Muscle of leg (tissue), 16 donors: ENCODE measurements around the gene EFNB2. TPM values are rescaled to one million over a fixed set of nuclear protein-coding genes. Genes with fewer than 3 reads are reported as not detected.
A peak's percentile ranks its signal among the peaks of the same experiment; 100 is the strongest.

Source experiments
- DNase-seq: peaks from one replicate; pipeline ENCODE4 v3.0.0; 2013
- H3K27ac ChIP-seq: one replicate; pipeline ENCODE4 v1.5.1; 2013; ENCODE audit warnings: mild to moderate bottlenecking, low read length, control low read depth
- H3K27me3 ChIP-seq: one replicate; pipeline ENCODE4 v1.6.1; 2013; ENCODE audit warnings: low read length; ENCODE audit not compliant: control insufficient read depth, insufficient read depth
- H3K36me3 ChIP-seq: one replicate; pipeline ENCODE4 v1.6.1; 2013; ENCODE audit warnings: low read length; ENCODE audit not compliant: control insufficient read depth, insufficient read depth
- H3K4me1 ChIP-seq: one replicate; pipeline ENCODE4 v1.6.1; 2013; ENCODE audit warnings: low read length; ENCODE audit not compliant: control insufficient read depth, insufficient read depth
- H3K4me3 ChIP-seq: one replicate; pipeline ENCODE4 v1.5.1; 2013; ENCODE audit warnings: low read length, control low read depth
- H3K9me3 ChIP-seq: replicated peaks from 2 replicates; pipeline ENCODE4 v1.6.1; 2013; ENCODE audit warnings: low read depth, low read length; ENCODE audit not compliant: control insufficient read depth
- WGBS: methylation state at CpG from one replicate; pipeline ENCODE4 v1.1.5; 2013; ENCODE audit warnings: missing lambda C conversion rate; ENCODE audit not compliant: insufficient coverage; 5-methylcytosine and 5-hydroxymethylcytosine counted together
- long read RNA-seq, 11 donors: transcript quantifications; one replicate each; lab custom pipeline, GENCODE V29; 2026
- polyA plus RNA-seq, 8 donors: library from polyadenylated mRNA; unstranded; fragments of 120-200 nt; gene quantifications; one replicate each; pipeline versions ENCODE4 v1.2.1 to v1.2.3, GENCODE V29; 2013; ENCODE audit warnings: inconsistent platforms in 1 of 8, low replicate concordance in 1 of 8; ENCODE audit not compliant: insufficient read length in 8 of 8, insufficient read depth in 1 of 8
- total RNA-seq: library from RNA; stranded (reverse); fragments of 120-200 nt; gene quantifications from one replicate; pipeline ENCODE4 v1.2.4, GENCODE V29; 2013

Gene EFNB2, protein sequence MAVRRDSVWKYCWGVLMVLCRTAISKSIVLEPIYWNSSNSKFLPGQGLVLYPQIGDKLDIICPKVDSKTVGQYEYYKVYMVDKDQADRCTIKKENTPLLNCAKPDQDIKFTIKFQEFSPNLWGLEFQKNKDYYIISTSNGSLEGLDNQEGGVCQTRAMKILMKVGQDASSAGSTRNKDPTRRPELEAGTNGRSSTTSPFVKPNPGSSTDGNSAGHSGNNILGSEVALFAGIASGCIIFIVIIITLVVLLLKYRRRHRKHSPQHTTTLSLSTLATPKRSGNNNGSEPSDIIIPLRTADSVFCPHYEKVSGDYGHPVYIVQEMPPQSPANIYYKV
- total RNA-seq = 13.9 TPM
- 10 to 100 TPM; 18.2 to 40.1 (median 24.7) TPM for polyA plus RNA-seq
- long read RNA-seq, donor 1, full-length matches to known transcripts = 6 of 6 reads
- long read RNA-seq, donor 1, partial matches to known transcripts = 0 of 6 reads
- long read RNA-seq, donor 1, other reads (novel, unspliced or antisense) = 0 of 6 reads
- long read RNA-seq, donor 2 = 0 reads
- long read RNA-seq, donor 3, full-length matches to known transcripts = 13 of 13 reads
- long read RNA-seq, donor 3, partial matches to known transcripts = 0 of 13 reads
- long read RNA-seq, donor 3, other reads (novel, unspliced or antisense) = 0 of 13 reads
- long read RNA-seq, donor 4, full-length matches to known transcripts = 10 of 10 reads
- long read RNA-seq, donor 4, partial matches to known transcripts = 0 of 10 reads
- long read RNA-seq, donor 4, other reads (novel, unspliced or antisense) = 0 of 10 reads
- long read RNA-seq, donor 5, full-length matches to known transcripts = 26 of 26 reads
- long read RNA-seq, donor 5, partial matches to known transcripts = 0 of 26 reads
- long read RNA-seq, donor 5, other reads (novel, unspliced or antisense) = 0 of 26 reads
- long read RNA-seq, donor 6, full-length matches to known transcripts = 9 of 9 reads
- long read RNA-seq, donor 6, partial matches to known transcripts = 0 of 9 reads
- long read RNA-seq, donor 6, other reads (novel, unspliced or antisense) = 0 of 9 reads
- long read RNA-seq, donor 7, full-length matches to known transcripts = 5 of 5 reads
- long read RNA-seq, donor 7, partial matches to known transcripts = 0 of 5 reads
- long read RNA-seq, donor 7, other reads (novel, unspliced or antisense) = 0 of 5 reads
- long read RNA-seq, donor 8, full-length matches to known transcripts = 2 of 2 reads
- long read RNA-seq, donor 8, partial matches to known transcripts = 0 of 2 reads
- long read RNA-seq, donor 8, other reads (novel, unspliced or antisense) = 0 of 2 reads
- long read RNA-seq, donor 9, full-length matches to known transcripts = 14 of 14 reads
- long read RNA-seq, donor 9, partial matches to known transcripts = 0 of 14 reads
- long read RNA-seq, donor 9, other reads (novel, unspliced or antisense) = 0 of 14 reads
- long read RNA-seq, donor 10, full-length matches to known transcripts = 8 of 13 reads
- long read RNA-seq, donor 10, partial matches to known transcripts = 5 of 13 reads
- long read RNA-seq, donor 10, other reads (novel, unspliced or antisense) = 0 of 13 reads
- long read RNA-seq, donor 11, full-length matches to known transcripts = 7 of 7 reads
- long read RNA-seq, donor 11, partial matches to known transcripts = 0 of 7 reads
- long read RNA-seq, donor 11, other reads (novel, unspliced or antisense) = 0 of 7 reads

DNA sequence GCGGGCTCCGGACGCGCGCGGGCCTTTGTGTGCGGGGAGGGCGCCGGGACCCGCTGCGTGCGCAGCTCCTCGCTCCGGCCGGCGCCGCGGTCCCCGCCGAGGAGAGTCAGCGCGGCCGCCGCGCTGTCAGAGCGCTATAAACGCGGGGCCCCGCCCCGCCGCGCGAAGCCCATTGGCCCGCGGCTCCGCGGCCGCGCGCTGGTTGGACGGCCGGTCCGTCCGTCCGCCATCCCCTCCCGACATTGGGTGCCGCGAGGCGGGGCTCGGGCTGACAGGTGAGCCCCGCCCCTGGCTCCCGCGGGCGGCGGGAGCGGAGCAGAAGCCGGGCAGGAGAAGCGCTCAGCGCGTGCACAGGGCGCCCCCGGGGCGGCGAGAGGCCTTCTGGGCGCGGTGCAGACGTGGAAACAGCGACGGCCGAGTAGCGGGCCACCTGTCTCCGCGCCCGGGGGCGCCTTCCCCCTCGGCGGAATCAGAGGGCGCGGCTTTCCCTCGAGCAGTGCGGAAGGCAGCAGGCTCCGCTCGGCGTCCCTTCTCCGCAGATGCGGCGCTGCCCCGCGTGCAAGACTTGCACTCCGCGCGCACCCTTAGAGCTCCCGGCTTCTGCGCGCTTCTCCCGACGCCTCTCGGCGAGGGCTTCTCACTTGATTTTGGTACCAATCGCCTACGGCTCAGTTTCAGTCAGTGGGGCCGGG is at the start of gene EFNB2:
Gene EFNB2 (minus strand): TSS at position 111 of the 692 bp plus-strand sequence. CDS start 698 bp downstream, outside the sequence.
- H3K36me3 ChIP-seq = no peaks in the 10 kb centered on the region
- WGBS = under 1% methylated on average over 102 of the region's 102 CpGs
- H3K4me3 ChIP-seq = peak within 1 kb of the TSS; percentile 69
- peak; percentile 96 for DNase-seq
- H3K27ac ChIP-seq = peak within 1 kb of the TSS; percentile 80
- H3K9me3 ChIP-seq = no peaks in the 10 kb centered on the region
- H3K27me3 ChIP-seq = no peaks in the 10 kb centered on the region
- H3K4me1 ChIP-seq = peaks cover 16% of the 10 kb centered on the region

DNA sequence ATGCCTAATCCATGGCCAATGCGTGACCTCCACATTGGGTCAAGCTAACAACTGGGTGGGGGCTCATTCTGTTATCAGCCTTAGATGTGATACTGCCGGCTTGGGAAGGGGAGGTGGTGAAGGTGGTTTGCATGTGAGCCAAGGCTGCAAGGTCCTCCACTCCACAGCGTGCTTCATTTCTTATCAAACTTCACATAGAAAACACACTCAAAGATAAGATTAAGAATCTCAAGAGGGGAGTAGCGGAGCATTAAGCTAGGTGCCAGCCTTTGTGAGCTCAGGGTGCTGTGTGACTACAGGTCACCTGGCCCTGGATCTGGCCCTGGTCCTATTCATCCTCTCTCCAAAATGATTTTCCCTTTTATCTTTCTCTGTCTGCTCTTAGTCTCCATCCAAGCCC is 45.8 kb upstream of the EFNB2 start:
- Histone ChIP-seq H3K4me3 (no peak overlapping the region), H3K4me1 (no peaks in the 10 kb centered on the region), H3K27ac (no peak overlapping the region), H3K9me3 (peaks cover 8% of the 10 kb centered on the region), H3K27me3 (no peaks in the 10 kb centered on the region), H3K36me3 (no peaks in the 10 kb centered on the region)
- no CpG with 5 or more reads among the region's 4 CpGs for WGBS
- DNase-seq = no peak

DNA sequence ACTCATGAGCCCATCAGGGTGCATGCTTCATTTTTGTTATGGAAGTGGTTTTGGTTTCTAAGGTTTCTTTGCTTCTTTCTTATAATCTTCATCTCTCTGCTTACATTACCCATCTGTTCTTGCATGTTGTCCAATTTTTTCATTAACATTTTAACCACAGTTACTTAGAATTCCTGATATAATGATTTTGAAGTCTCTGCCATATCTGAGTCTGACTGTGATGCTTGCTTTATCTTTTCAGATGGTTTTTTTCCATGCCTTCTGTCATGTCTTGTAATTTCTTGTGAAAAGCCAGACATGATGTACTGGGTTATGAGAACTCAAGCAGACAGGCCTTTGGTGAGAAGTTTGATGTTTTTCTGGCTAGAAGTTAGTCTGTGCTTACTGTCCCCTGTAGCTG is 40.4 kb upstream of the EFNB2 start:
- H3K27ac ChIP-seq = no peak overlapping the region
- no peaks in the 10 kb centered on the region for H3K4me1 ChIP-seq
- no peak for DNase-seq
- H3K27me3 ChIP-seq = no peaks in the 10 kb centered on the region
- no peaks in the 10 kb centered on the region for H3K9me3 ChIP-seq
- H3K36me3 ChIP-seq = no peaks in the 10 kb centered on the region
- no peak overlapping the region for H3K4me3 ChIP-seq

DNA sequence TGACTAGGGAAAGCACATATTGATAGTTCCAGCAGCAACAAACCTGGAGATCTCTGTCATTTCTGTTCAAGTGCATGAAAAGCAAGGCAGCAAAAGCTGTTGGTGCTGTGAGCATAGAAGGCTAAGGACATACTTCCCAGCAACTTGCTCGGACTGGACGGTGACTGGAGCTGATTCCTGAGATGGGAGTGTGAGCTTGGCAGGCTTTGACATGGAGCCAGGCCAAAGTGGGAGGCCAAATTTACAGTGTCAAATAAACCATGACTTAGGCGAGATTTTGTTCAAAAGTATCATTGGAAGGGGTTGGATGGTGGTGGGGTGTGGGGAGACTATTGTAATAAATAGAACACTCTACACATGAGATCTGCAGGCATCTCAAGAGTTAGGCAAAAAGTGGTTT is 38.4 kb upstream of the EFNB2 start:
- no peak overlapping the region for H3K27ac ChIP-seq
- DNase-seq = peak; percentile 65
- no peaks in the 10 kb centered on the region for H3K27me3 ChIP-seq
- H3K9me3 ChIP-seq = no peaks in the 10 kb centered on the region
- H3K36me3 ChIP-seq = no peaks in the 10 kb centered on the region
- no peaks in the 10 kb centered on the region for H3K4me1 ChIP-seq
- H3K4me3 ChIP-seq = no peak overlapping the region
- 18% methylated on average over 2 of the region's 3 CpGs for WGBS

DNA sequence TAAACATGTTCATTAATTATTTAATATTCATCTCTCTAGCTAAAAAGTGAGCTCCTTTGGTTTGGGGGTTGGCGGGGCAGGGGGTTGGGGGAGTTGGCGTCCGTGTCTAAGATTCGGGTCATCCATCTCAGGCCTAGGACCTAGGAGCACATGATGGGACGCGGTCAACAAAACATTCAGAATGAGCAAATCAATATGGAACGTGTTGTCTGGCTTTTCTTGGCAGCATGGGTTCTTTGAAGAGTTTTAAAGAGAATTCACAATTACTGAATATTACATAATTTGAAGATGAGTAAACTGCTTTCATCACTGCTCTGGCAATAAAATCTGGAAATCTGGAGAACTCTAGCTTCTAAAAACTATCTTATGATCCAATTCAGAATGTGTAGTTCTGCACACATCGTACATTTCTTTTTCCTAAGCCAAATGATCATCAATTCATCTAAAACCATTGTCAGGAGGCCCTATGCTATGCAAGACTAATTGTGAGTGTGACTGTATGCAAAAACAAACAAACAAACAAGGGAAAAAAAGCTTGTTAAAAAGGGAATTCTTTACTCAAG is 37.9 kb upstream of the EFNB2 start:
- no peak overlapping the region for H3K4me3 ChIP-seq
- H3K27ac ChIP-seq = no peak overlapping the region
- no peaks in the 10 kb centered on the region for H3K36me3 ChIP-seq
- no peaks in the 10 kb centered on the region for H3K9me3 ChIP-seq
- peaks cover 2% of the 10 kb centered on the region for H3K4me1 ChIP-seq
- H3K27me3 ChIP-seq = no peaks in the 10 kb centered on the region
- WGBS = no CpG with 5 or more reads among the region's 8 CpGs
- DNase-seq = peak; percentile 78

DNA sequence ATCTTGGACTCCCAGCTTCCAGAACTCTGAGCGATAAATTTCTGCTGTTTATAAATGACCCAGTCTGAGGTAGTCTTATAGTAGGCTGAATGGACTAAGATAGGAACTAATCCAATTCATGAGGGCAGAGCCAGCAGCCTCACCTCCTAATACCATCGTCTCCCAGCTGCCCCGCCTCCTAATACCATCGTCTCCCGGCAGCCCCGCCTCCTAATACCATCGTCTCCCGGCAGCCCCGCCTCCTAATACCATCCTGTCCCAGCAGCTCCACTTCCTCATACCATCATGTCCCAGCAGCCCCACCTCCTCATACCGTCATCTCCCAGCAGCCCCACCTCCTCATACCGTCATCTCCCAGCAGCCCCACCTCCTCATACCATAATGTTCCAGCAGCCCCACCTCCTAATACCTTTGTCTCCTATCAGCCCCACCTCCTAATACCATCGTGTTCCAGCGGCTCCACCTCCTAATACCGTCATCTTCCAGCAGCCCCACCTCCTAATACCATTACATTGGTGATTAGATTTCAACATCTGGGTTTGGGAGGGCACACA is 34.9 kb upstream of the EFNB2 start:
- 29% methylated on average over 12 of the region's 14 CpGs for WGBS
- no peak overlapping the region for H3K27ac ChIP-seq
- no peaks in the 10 kb centered on the region for H3K27me3 ChIP-seq
- H3K4me3 ChIP-seq = no peak overlapping the region
- H3K9me3 ChIP-seq = no peaks in the 10 kb centered on the region
- peak; percentile 38 for DNase-seq
- H3K36me3 ChIP-seq = no peaks in the 10 kb centered on the region
- H3K4me1 ChIP-seq = peaks cover 6% of the 10 kb centered on the region

DNA sequence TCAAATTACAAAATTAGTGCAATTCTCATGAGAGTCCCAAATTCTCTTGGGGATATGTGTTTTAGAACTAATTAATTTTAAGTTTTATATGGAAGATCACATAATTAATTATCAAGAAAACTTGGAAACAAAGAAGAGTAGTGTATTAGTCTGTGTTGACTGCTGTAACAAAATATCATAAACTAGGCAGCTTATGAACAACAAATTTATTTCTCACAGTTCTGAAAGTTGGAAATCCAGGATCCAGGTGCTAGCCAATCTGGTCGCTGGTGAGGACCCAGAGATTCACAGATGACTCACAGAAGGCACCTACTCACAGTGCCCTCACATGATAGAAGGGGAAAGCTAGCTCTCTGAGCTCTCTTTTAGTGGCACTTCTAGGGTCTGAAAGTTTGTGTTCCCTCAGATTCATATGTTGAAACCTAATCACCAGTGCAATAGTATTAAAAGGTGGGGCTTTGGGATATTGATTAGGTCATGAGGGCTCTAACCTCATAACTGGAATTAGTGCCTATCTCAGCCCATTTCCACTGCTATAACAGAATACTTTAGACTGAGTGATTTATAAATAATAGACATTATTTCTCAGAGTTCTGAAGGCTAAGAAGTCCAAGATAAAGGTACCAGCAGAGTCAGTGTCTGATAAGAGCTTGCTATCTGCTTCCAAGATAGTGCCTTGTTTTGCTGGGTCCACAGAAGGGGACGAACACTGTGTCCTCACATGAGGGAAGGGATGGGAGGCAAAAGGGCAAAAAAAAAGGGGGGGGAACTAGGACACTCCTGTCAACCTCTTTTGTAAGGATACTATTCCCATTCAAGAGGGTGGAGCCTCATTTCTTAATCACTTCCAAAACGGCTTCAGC is 34.0 kb upstream of the EFNB2 start:
- H3K9me3 ChIP-seq = no peaks in the 10 kb centered on the region
- H3K36me3 ChIP-seq = no peaks in the 10 kb centered on the region
- 100% methylated on average over 1 of the region's 3 CpGs for WGBS
- H3K27me3 ChIP-seq = no peaks in the 10 kb centered on the region
- DNase-seq = no peak
- H3K27ac ChIP-seq = no peak overlapping the region
- no peak overlapping the region for H3K4me3 ChIP-seq
- H3K4me1 ChIP-seq = peaks cover 9% of the 10 kb centered on the region
